GM18951 (cell line): ENCODE data around the gene SORBS2.

ENCODE experiments used
- POLR2A ChIP-seq: IDR thresholded peaks from 4 replicates; pipeline ENCODE4 v1.6.1; 2011; ENCODE audit warnings: mild to moderate bottlenecking; ENCODE audit not compliant: insufficient read length, insufficient read depth; ENCODE audit errors: extremely low read depth
- in situ Hi-C: fragments of 300-500 bp; cut with MboI; formaldehyde crosslinking; loops from one replicate; pipeline ENCODE4 v1.12.0; 2022; ENCODE audit warnings: low sequenced_read_pairs, mixed read lengths, inconsistent platforms; ENCODE audit not compliant: unreplicated experiment

Gene SORBS2

DNA sequence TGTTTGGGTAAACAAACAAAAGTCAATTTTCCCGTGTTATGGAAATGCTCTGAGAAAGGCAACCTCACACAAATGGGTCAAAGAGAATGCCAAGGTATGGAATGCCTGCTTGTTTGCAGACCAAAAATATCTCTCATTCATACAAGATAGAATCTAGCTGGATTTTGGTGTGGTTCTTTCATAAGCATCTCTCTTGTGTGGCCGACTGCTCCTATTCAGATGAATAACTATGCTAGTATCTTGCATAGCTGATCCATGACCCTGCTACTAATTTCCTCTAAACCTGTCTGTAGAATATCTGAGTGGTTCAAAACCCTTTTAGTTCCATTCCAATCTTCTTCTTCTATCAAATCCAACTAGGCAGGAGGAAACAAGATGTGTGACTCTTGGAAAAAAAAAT is 28.2 kb upstream of the SORBS2 start:
- TF ChIP-seq POLR2A: no peak
- in situ Hi-C loops: no loop called here

GRCh38 chr4:185839770-185840169 is 27.8 kb upstream of the SORBS2 start:
- TF ChIP-seq POLR2A: no peak
- in situ Hi-C loops: no loop called here

DNA sequence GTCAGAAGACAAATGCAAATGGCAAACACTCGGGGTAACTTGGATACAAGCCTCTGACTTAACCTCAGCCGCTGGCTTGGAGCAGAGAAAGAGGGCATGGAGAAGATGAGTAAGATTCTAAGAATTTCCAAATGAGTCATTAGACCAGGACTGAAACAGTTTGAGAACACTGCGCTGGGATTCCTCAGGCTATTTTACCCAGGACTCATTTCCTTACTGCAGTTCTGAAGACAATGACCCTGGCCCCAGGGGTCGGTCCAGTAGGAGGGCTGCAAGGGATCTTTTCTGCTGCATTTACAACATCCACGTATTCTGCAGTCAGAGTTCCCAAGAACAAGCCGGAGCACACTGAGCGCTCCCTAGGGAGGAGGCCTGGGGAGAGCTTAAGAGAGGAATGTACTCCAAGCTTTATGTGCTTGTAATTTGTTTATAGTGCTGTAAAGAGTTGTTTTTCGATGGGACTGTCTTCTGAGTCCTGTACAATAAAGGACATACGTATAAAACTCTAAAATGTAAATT is 27.3 kb upstream of the SORBS2 start:
- no peak for TF ChIP-seq POLR2A
- in situ Hi-C loops: no loop called here

DNA sequence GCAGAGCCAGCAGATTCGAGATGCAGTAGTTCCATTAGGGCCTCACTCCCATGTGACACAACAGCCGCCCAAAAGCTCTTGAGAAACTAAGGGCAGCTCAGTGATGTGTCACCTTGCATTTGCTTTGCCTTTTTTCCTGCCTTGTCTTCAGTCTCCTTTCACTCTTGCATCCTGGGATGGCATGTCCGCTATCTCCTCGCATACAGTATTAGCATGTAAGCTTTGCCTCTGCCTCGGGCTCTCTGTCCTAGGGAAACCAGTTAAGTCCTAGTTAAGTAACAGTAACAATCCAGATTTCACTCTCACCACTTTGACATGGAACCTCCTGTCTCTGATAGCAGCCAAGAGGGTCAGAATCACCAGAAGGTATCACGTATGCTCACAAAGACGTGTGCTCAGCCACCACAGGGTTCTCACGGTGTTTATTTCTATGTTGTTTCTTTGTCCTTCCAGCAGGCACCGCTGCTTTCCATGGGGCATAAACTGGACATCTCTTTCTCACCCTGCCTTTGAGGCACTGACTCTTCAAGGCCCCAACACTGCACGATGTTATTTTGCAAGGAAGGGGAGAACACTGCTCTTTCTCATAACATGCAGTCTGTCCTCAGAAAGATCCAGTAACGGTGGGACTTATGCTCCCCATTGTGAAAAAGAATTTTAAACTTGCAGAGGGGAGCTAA is 26.7 kb upstream of the SORBS2 start:
- in situ Hi-C loops: no loop called here
- no peak for TF ChIP-seq POLR2A

DNA sequence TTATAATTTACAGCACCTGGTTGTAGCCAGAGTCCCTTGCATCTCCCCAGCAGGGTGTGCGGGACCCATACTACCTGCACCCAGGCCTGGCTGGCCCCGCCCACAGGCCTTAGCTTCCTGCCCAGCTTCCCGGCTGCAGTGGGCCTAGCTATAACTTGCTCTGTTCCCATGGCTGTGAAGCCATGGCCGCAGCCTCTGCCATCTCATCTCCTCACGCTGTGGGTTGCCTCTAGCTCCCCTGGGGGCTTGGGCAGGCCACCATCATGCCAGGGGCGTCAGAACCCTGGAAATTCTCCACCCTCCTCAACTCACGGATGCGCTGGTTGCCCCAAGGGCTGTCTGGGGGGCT is 26.1 kb upstream of the SORBS2 start:
- in situ Hi-C loops: no loop called here
- TF ChIP-seq POLR2A: no peak

DNA sequence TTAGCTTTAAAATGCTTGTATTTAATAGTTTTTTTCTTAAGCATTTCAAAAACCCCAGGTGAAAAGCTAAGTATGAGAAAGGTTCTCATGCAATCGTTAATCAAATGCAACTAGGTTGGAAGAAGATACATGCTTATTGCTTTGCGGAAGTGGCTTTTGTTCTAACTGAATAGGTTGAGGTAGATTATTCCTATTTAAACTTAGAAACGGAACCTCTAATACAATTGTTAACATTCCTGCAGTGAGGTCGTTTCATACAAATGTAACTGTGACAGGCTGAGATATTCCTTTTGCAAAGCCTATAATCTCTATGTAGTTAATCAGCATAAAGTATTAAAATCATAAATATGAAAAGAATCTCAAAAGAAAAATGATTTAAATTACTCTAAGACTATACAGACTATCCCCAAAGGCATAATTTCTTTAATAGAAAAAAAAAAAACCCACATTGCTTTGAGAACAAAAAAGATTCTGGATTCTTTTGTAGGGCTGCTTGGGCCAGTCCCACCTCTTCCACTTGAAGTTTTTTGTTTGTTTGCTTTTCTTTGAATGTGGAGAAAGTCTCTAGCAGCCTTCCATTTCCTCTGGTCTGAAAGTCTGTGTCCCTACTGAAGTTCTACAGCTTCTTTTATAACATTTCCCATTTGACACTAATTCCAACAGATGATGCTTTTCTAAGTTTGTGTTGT is 25.6 kb upstream of the SORBS2 start:
- in situ Hi-C loops: no loop called here
- no peak for TF ChIP-seq POLR2A

DNA sequence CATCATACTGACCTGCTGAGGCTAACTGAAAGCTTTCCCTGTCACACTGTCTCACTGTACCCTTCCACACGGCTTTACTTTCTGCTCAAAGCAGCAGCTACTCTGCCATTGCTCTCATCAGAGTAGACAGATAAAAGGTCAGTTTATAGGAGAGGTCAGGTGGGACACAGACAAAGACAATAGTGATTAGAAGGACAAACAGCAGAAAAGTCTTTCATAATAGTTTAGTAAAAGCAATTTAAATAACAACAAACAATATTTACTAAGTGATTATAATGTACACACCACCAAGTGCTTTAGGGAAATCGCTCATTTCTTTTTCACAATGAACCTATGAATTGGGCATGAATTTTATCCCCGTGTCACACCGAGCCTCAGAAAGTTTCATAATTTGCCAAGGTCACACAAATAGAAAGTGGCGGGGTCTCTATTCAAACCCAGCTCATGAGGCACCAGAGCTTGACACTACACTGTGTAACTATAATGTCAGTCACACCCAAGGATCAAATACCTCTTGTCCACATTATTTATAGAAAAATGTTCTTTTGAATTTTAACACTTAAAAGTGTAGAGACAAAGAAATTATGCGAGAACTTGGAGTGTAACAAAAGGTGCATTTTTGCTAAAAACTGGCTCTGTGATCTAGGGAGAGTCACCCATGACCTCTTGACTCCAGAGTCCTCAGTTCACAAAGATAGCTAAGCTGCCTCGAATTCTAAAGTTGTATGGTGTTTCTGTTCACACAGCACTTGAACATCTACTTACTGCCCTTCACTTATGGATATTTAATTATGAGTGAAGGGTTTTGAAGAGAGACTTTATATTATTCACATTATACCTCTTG is 24.5 kb upstream of the SORBS2 start:
- no peak for TF ChIP-seq POLR2A
- in situ Hi-C loops: no loop called here

- in situ Hi-C loops: no loop called here
Observed at GRCh38 chr4:185835814-185836213, 23.8 kb upstream of the SORBS2 start.

DNA sequence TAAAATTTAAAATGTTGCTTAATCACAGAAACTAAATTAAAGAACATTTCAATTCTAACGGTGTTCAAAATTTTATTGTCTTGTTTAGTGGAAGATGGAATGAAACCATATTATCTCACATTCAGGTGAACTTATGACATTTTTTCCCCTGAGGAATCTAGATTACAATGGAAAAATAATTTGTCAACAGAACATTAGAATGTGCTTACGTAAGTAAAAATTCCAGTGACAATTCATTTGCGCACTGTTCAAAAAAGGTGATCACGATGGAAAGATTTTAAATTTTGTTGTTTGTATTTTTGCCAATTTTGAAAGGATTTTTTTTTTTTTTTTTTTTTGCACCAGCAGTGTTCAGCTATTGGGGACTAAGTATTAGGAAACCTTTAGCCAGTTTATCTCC is 23.3 kb upstream of the SORBS2 start:
- in situ Hi-C loops: no loop called here

More at GRCh38 chr4:185835814-185836213, 23.8 kb upstream of the SORBS2 start:
- no peak for TF ChIP-seq POLR2A

DNA sequence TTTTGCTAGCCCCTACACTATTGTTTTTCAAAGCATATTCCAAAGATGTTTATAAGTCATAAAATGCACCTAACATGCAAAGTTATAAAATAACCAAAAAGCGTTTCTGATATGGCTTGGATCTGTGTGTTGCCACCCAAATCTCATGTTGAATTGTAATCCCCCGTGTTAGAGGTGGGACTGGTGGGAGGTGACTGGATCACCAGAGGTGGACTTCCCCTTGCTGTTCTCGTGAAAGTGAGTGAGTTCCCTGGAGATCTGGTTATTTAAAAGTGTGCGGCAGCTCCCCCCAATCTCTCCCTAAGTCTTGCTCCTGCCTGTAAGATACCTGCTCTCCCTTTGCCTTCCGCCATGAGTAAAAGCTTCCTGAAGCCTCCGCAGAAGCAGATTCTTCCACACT is 22.8 kb upstream of the SORBS2 start:
- in situ Hi-C loops: no loop called here

More for the DNA sequence above, 23.3 kb upstream of the SORBS2 start:
- no peak for TF ChIP-seq POLR2A

GRCh38 chr4:185834088-185834487 is 22.1 kb upstream of the SORBS2 start:
- TF ChIP-seq POLR2A: no peak
- in situ Hi-C loops: no loop called here

More for the DNA sequence above, 22.8 kb upstream of the SORBS2 start:
- no peak for TF ChIP-seq POLR2A

DNA sequence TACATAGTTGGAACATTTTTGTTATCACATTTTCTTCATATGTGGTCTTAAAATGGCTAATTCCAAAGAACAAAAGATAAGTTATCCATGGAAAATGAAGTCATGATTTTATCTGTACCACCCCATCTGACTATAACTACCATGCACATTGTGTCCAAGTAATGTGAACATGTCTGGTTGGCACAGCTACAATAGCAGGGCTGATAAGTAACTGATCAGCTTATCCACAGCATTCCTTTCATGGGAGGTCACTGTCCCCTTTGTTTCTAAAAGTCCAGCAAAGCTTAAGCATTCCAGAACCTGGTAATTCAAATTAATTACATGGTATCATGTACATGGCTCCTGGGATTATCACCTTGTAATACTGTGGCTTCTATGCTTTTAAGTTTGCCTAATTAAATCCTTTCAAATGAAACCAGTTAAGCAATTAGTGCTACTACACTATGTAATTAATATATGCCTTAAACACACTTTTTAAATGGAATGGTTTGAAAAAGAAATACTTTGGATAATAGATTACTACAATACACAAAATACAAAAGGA is 21.1 kb upstream of the SORBS2 start:
- TF ChIP-seq POLR2A: no peak
- in situ Hi-C loops: no loop called here
